T-helper 2 cell (primary cell): ENCODE measurements around the gene MAP3K4.
"Not testable (repeated sequence)": the region's sequence is repeated elsewhere in the genome, so short reads cannot be mapped to it uniquely, and the experiment has no call there.

Experiments used
- DNase-seq, 5 experiments: peaks; one replicate each; pipeline versions ENCODE4 v3.0.0 to v3.0.0-alpha.2; 2012 to 2022

Gene MAP3K4

DNA sequence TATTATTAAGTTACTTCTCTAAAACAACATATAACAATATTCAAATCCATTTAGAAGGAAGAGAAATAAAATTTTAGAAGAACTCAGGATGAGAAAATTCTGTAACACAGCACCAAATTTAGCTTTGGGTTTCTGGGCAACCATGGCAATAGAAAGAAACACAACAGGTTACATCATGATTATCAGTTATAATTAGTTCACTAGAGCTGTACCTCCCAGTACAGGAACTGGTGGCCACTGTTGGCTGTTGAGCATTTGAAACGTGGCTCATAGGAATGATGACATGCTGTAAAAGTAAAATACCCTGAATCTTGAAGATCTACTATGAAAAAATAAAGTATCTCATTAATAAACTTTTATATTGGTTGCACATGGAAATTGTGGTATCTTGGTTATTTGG lies 23.7 kb upstream of the MAP3K4 start:
- DNase-seq = no peak

DNA sequence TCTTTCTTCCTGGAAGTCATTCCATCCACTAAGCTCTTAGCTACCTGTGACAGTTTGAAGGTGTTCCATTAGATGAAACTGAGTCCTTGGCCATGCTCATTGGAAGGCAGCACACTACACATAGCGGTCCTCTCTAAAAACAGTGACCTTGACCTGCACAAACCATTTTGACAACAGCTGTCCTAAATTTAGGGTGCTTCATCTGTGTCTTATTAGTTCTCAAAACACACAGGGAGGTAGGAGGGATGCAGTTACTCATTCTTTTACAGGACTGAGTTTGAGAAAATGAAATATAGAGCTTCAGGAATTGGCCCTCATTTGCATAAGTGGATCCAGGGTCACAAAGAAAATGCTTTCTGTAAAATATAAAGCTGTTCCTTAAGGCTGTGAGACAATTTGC lies 20.4 kb upstream of the MAP3K4 start:
- DNase-seq = no peak

DNA sequence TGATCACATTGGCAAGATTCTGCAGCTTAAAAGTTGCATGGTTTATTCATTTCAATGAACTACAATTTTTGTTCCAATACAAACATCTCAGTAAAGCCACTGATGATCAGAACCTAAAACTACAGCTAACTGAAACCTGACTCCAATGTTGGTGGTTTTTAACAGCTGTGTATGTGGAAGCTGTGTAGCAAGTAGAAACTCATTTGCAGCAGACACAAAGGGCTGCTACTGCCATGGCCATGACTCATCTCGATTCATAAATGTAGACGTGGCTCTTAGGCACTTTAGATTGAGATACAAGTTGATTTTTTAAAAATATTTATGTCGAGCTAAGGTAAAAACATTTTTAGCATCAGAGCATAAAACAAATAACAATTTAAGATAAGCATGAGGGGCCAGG lies 19.5 kb upstream of the MAP3K4 start:
- DNase-seq = peak in 1 of 5 experiments; percentile 34

DNA sequence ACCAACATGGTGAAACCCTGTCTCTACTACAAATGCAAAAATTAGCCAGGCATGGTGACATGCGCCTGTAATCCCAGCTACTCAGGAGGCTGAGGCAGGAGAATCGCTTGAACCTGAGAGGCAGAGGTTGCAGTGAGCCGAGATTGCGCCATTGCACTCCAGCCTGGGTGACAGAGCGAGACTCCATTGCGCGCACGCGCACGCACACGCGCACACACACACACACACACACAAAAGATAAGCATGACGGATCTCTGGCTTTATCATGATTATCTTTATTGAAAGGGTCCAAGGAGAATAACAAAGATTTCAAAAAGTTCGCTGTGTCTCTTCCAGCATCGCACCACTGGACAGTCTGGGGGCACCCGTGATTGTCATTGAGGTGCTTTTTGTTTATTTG lies 19.0 kb upstream of the MAP3K4 start:
- not testable (repeated sequence) for DNase-seq

DNA sequence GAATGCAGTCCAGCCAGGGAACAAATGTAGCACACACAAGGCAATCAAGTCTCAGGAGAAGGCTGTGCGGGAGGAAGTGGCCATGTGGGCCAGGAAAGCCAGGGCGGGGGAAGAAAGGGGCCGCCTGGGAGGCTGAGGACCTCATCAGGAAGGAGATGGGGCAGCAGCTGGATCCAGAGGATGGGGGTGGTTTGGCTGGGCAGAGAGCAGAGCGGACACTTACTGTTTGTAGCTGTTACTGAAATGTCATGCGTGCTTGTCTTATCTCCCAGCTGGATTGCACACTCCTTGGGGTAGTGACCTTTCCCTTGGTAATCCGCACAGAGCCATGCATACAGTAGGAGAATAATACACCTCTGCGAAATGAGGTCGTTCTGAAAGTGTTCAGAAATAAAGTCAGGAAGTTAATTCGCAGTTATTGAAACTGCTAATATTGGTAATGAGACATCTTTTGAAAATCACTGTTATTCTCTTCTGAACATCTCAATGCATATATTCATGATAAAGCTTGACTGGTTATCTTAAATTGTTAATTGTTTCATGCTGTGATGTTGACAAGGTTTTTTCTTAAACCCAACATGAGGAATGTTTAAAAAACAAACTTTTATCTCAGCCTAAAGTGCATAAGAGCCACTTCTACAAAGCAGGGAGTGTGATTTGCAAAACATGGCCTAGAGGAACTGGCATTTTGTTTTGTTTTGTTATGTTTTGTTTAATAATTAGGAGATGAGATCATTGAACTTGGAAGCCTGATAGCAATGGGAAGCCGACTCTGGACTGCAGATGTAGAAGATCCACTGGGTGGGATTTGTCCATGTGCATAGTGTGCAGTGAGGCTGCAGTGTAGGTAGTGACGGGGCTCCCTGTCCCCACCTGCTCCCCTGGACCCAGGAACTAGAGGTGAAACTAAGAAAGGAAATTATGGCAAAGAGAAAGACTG lies 18.0 kb upstream of the MAP3K4 start:
- no peak for DNase-seq

DNA sequence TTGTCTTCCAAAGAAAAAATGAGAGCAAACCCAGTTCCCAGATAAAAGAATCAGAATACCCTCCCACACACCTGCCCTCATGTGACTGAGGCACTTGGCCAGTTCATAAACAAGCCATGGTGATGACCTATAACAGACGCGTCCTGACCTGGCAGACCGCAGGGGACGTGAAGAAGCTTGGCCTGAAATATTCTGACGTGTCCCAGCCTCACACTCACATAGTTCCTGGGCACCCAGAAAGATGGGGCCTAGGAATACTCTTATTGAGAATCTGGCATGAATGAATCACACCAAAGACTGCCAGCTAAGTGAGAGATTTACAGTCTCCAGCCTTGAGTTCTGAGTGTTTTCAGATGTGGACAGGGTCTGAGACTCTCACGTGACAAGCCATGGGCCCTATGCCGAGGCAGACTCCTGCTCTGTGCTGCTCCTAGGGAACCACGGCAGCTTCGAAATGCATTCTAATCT lies 17.2 kb upstream of the MAP3K4 start:
- DNase-seq = no peak

DNA sequence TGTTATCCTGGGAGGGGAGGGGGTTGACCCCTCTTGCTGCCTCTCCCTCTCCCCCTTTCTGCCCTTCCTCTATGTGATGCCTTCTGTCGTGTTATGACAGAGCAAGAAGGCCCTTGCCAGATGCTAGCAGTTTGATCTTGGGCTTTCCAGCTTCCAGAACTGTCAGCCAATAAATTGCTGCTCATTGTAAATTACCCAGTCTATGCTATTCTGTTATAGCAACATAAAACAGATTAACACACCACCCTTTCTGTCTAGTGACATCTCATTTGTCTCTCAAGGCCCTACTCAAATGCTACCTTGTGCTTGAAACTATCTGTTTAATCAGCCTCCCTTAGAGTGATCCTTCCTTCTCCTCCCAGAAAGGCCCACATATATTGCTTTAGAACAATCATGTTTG lies 16.4 kb upstream of the MAP3K4 start:
- no peak for DNase-seq

DNA sequence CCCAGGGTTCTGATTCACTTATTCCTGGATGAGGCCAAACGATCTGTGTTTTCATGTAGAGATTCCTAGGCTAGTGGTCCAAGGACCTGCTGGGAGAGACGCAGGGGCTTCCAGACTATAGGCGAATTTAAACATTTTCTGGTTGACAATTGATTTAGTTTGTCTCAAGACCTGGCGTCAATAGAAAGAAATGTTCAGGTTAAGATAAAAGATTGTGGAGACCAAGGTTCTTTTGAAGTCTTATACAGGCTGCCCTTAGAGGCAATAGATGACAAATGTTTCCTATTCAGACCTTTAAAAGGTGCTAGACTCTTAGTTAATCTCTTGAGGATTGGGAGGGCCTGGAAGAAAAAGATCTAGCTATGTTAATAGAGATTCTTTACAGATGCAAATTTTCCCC lies 15.6 kb upstream of the MAP3K4 start:
- not testable (repeated sequence) for DNase-seq

DNA sequence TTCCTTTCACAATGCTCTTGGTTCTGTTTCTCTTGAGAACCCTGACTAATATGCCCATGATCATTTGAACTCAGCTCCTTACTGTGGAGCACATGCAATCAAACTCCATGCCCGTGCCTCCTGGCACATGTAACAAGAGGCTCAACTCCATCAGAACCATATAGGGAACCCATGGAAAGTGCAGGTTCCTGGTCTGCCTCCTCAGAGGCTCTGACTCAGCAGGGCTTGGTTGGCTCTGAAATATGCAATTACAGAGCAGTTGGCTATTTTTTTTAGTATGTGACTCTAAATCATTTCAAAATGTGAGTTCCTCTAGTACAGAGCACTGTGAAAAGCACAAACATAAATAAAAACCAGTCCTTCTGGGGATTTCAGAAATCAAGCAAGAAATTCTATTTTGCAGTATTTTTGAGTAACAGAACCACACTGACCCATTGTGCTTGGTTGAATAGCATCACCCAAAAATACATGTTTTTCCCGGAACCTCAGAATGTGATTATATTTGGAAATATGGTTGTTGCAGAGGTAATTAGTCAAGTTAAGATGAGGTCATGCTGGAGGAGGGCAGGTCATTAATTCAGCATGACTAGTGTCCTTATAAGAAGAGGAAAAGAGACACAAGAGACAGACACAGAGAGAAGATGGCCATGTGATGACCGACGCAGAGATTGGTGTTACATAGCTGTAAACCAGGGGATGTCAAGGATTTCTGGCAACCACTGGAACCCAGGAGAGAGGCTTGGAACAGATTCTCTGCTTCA lies 13.2 kb upstream of the MAP3K4 start:
- DNase-seq = no peak

DNA sequence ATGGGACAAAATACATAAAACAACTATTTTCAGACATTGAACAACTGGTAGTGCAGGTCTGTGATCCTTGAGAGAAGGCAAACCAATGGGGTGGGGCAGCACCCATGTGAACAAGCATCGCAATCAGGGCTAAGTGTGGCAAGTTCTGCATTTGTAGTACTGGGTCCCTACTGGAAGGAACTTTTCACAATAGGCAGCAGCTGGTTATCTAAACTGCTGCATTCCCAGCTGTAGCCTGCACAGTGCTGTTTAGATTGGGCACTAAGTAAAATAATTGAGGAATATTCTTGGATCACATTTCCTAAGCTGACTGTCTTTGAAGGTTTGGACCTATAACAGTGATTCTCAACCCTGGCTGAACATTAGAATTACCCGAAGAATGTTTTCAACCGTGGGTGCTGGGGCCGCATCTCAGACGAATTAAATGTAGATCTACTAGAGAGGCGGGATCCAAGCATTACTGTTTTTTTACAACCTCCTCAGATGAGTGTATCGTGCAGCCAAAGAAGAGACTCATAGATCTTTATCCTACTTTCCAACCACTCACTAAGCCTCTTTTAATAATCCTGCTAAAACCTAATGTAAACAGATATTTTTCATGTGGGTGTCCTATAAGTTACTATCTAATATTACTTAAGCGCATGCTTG lies 12.4 kb upstream of the MAP3K4 start:
- no peak for DNase-seq

DNA sequence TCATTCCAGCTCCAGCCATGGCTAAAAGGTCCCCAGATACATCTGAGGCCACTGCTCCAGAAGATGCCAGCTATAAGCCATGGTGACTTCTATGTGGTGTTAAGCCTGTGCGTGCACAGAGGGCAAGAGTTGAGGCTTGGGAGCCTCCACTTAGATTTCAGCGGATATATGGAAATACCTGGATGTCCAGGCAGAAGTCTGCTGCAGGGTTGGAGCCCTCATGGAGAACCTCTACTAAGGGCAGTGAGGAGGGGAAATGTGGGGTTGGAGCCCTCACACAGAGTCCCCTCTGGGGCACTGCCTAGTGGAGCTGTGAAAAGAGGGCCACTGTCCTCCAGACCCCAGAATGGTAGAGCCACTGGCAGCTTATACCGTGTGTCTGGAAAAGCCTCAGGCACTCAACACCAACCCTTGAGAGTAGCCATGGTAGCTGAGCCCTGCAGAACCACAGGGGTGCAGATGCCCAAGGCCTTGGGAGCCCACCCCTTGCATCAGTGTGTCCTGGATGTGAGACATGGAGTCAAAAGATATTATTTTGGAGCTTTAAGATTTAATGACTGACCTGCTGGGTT lies 8.1 kb upstream of the MAP3K4 start:
- not testable (repeated sequence) for DNase-seq

DNA sequence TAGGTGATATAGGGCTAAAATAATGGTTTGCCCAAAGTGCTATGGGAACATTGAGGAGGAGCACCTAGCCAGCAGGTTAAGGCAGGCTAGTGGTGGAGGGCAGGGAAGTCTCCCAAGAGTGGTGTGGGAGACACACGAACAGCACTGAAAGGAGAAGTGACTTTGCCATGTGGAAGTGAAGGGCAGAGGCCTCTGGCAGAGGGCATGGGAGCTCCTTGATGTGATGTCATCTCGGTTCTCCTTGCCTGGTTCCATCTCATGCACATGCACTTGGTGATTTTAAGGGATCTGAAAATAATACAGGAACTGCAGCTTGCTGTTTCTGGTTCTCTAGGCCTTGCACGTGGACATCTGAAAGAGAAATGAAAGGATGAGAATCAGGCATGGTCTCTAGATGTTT lies 4.7 kb upstream of the MAP3K4 start:
- DNase-seq = no peak

DNA sequence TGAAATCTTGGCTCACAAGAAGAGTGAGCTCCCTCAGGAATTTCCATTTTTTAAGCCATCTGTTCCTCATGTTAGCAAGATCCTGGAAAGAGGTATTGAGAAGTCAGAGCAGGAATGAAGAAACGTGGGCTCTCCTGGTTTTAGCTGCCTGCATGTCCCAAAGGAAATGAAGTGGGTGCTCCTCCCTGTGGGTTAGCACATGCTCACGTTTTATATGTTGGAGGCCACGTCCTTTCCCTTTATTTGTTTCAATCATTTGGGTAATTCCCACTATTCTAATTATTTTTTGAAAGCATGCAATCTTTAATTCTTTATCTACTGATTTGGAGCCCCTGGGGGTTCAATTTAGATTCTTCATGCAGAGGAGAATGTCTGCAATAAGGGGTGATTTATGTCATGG lies 4.3 kb upstream of the MAP3K4 start:
- no peak for DNase-seq

DNA sequence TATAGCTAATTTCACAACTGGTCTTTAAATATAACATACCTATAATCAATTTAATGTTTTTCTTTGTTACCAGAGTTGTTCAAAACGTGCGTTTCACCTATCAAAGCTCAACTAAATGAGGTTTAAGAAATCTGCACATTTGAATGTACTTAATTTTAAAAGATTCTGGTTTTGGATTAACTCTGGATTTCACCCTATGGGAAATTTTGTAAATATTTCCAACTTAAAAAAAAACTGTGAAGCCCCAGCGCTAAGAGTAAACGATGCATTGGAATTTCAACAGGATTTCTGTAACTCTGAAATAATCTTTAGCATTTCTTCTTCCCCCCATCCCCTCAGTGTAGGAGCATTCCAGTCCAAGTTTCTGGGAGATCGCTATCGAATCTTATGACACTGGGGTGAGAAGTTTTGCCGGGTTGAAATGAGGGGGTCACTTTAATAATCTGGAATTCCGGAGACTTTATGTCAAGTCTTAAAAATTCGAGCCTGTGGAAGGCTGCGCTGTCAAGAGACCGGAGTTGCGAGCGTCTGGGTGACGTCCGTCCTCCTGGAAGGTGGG lies 643 bp upstream of the MAP3K4 start:
- DNase-seq = no peak

DNA sequence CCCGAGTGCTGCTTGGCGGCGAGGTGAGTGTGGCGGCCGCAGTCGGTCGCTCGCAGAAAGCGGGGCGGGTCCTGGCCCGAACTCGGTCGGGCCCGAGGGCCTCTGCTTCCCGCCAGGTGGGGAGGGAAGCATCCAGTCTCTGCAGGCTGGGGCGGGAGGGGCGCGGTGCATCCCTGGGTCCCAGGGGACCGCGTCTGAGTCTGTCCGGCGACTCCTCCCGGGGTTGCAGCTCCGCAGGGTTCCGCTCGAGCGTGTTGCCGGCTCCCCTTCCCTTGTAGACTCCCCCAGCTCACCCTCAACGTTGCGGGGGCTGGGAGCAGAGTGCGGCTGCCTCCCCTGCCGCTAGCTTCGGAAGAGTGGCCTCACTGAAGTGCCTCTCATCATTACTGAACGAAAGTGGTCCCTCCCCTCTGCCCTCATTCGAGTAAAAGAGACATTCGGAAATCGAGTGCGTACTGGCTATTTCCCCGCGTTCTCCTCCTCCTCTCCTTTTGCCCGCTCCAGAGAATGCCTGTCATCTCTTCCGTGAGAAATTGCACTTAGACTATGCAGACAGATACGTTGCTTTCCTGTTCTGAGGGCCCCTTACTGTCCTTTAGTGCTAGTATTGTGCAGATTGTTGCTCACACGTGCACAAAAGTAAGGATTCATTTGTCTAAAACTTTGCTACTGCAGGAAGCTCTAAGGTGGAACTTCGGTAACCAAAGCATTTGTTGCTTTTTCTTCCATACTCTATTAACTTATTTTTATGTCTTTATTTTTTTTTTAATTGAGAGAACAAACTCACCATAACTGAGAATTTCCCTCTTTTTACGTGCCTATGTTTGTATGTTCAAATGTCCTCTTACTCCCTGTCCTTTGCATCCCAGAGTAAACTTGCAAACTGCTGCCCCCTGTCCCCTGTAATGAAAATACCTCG lies 751 bp downstream of the MAP3K4 start:
- DNase-seq = peak in 3 of 5 experiments; percentile 19 to 61 (median 49)

DNA sequence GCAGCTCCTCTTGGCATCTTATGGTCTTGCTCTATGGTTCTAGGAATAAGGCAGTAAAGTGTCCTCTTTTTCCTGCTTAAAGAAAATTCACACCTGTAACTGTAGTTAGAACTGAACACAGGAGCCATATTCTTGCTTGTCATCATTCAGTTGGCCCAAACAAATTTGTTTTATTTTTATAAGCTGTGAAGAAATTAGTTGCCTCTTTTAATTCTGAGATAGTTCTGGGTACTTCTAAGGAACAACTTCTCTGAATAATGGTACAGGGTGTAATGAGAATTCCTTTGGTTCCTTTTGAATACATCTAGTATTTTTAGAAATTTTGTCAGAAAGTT lies 1.4 kb downstream of the MAP3K4 start:
- no peak for DNase-seq

DNA sequence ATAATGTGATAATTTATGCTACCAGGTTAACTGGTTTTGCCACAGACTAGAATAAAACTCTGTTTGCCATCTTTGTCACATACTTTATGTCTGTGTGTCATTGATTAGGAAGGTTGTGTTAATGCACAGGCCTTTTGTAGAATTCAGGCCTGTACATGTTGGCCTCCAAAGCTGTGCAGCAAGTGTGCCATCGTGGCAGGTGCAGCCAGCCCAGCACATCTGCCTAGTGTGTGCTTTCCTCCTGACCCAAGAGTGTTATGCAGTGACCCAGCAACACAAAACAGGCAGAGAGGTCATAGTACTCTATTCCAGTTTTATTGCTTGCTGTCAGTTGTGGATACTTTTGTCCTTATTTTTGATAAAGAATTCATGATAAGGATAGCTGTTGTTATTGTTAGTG lies 3.7 kb downstream of the MAP3K4 start:
- DNase-seq = no peak

DNA sequence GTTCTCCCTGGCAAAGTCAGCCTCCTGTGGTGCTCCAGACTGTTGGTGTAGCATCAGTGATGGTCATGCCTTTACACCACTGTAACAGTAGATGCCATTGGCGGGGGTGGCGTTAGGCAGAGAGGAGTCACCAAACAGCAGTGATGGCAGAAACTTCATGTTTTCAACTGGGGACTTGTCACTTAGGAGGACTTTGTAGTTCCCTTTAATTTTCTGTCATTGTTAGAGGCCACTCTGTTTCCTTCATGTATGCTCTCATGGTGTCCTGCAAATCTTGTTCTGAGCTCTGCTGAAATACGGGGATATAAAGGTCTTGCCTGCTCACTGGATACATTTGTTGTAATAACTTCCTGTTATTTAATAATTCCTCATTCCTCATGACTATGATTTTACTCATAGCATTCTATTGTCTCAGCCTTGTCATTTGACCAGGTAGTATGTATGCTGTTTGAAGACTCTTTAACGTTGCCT lies 4.6 kb downstream of the MAP3K4 start:
- DNase-seq = no peak

DNA sequence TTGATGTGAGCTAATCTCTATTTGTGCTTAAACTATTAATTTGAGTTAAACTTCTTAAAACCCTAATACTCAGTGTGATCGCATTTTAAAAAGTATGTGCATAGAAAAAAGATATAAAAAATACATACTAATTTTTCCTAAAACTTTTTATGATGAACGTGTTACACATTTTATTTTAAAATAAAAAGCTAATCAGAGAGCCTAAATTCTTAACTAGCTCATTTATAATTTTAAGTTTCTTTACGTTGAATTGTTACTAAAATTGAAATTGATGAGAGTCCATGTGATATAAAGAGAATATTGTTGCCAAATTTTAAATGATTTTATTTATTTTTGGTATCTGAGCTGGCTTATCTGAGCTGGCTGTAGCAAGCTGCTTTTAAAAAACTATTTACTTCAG lies 6.6 kb downstream of the MAP3K4 start:
- no peak for DNase-seq

DNA sequence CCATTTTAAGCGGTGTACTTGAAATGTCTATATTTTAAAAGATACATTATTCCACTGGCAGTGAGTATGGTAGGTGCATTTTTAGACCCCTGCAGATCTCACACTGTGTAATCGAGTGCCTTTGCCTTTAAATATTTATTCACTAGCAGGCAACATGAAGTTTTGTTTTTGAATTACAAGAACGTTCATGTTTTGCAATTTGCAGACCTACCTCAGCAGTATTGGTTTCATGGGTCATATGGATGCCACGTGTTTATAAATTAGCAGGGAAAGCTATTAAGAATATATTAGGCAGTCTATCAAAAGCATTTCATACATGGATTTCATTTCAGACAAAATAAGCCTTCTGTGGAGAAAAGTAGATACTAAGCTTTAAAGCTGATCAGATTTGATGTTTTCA lies 7.2 kb downstream of the MAP3K4 start:
- DNase-seq = no peak

DNA sequence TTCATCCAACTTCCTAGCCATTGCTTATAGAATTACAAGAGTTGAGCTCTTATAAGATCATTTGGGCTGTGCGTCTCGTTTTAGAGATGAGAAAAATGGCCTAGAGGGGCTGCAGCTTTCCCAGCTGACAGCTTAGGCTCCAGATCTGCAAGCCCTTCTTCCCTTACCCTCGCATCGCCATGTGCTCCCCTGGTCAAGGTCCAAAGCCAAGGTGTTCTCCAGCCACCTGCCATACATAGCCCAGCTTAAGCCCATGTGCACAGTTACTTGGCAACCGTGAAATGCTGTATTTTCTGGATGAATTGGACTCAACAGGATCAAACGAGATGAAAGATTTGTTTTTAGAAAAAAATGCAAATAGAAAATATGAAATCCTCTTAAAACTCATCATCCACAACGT lies 7.9 kb downstream of the MAP3K4 start:
- DNase-seq = no peak

DNA sequence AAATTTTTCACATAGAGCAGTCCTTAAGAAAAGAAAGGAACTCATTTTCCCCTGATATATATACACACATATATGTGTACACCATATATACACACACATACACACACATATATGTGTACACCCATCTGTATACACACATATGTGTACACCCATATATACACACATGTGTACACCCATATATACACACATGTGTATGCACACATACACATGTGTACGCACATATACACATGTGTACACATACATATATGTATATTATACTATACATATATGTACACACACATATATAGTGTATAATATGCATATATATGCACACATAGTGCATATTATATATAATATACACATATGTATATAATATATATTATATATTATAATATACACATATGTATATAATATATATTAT lies 9.1 kb downstream of the MAP3K4 start:
- DNase-seq = no peak
